Stimulated activated CD8-positive, alpha-beta memory T cell treated with anti-CD3 and anti-CD28 coated beads, Interleukin-2, amount 100 ng/mL, for 48 hours (primary cell): ENCODE results near the gene KCTD19.

Experiments
- DNase-seq, 2 donors: peaks; one replicate each; pipeline ENCODE4 v3.0.0-alpha.2; 2020; ENCODE audit warnings: low read depth in 2 of 2

KCTD19 gene

DNA sequence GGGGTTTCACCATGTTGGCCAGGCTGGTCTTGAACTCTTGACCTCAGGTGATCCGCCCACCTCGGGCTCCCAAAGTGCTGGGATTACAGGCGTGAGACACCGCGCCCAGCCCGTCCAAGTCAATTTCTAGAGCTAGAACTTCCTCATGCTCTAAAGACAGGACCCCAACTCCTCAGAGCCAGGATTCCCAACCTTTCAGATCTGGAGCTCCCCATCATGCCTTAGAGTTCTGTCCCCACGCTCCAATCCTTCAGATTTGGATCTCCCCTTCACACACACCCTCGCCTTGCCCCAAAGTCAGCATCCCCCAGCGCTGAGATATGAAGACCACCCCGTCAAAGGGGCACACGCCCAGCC is 448 bp downstream of the KCTD19 start:
- DNase-seq, result no peak

DNA sequence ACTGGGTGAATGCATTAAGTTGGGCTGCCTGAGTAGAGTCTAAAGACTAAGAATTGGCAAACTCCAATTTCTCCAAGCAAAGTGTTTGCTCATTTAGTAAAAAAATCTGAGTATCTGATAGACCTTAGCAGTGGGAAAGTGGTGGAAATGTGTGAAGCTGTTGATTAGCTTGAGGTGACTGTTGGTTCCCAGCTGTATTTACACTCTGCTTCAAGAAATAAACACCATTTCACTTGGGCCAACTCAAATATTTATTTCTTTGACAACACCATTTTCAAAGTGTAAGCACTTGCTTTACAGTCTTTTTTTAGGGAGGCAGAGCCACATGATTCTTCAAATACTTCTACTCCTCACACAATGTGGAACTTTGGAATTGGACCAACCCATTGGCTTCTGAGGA is 8.7 kb downstream of the KCTD19 start:
- no peak for DNase-seq

DNA sequence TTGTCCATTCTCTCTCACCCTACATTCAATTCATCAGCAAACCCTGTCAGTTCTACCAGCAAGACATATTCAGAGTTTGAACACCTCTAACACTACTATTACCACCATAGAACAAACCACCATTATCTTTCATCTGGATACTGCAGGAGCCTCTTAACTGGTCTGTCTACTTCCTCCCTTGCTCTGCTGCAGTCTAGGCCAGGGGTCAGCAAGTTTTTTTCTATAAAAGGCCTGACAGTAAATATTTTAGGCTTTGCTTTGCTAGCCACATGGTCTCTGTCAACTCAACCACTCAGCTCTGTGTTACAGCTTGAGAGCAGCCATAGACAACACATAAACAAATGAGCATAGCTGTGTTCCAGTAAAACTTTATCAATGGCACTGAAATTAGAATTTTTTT is 13.8 kb downstream of the KCTD19 start:
- no peak for DNase-seq

DNA sequence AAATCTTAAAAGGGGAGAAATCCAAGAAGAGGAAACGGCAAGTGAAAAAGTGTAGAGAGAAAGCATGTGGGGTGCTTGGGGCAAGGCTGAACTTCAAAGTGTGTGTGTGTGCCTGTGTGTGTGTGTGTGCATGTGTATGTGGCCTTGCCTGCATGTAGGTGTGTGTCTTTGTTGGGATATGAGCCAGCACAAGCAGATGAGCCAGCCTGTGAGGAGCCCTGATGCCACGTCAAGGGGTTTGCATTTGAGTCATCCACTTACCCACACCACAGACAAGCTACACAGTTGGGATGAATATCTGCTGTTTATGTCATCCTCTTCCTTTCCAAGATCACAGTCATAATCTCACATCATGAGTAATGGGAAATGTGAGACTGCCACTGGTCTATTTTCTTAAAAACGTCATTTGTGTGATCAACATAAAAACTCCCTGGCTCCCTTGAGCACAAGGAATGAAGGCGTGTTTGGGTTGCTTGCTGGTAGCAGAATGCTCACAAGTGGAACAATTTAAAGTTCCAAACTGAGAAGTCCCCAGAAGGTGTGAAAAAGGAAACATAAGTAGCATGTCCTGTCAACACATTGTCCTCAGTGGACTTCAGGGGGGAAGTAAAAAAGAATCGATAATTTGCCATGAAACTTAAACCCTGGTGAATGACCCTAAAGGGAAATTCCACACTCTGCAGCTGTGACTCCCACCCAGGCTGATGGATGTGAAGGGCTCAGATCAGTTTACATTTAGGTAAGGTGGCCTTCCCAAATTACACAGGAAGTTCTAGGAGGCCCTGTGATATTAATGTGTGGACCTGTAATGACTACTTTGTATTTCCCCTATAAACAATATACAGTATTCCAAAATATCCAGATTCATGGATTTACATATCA is 14.7 kb downstream of the KCTD19 start:
- DNase-seq, result peak; percentile 69 to 76

DNA sequence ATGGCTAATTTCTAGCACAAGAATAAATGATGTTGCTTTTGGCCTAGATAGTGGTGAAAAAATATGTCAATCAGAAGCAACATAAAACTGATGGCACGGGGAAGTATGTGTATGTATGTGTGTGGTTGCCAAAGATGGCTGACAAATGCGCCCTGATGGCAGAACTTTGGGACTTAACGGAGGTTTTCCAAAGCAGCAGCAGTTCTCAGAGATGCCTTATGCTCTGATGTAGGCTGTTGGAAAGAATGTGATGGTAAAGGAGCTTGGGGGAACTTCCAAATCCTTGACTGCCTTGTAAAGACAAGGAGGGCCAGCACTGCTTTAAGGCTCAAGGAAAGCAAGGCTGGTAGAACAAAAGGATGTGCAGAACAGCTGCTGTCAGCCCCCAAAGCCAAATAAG is 16.0 kb downstream of the KCTD19 start:
- no peak for DNase-seq

DNA sequence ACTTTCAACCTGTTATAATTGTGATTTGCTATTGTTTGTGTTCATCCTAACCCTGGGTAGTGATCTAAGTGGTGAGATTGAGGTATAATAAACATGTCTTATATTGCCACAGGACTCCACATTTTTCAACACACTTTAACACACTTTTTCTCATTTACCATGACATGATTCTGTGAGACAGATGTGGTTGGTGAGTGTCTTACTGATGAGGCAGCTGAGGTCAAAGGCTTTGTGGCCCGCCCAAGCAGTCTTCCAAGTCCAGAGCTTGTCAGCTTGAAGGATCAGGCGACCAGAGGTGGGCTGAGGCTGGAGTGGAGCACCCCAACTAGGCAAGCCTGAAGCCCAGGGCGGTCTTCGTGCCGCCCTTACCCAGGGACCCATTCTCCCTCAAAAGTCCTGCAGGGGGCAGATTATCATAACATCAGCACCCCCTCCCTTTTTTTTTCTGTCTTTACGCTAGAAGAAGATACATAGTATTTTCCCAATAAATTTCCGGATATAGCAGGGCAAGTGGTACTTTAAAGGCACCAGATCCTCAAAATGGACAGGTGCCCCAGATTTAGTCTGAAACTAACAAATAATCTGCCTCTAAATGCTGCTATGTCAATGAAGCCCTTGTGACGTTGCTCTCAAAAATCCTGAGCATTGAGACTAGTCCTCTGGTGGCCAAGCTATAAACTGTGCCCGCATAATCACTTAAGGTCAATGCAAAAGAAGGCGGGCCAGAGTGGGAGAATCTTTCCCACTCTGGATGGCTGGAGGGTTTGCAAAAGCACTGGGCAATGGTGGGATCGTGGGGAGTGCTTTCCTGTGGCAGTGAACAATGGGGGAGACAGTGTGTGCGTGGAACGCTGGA is 21.1 kb downstream of the KCTD19 start:
- no peak for DNase-seq

DNA sequence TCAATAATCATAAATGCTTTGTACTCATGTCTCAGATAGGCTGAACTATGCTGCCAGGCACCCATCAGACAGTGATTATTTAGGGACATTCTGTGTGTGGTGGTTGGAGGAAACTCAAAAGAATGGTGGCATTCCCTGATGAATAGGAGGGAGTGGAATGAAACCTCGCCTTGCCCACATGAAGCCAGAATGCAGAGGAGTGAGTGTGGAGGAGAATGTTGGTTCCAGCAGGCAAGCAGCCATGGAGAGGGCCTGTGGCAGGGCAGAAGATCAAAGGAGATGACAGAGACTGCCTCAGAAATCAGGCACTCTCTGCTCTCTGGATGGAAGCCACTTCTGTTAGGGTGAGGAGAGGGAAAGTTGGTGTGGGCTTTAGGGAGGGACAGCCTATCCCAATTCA is 22.5 kb downstream of the KCTD19 start:
- DNase-seq, result no peak

DNA sequence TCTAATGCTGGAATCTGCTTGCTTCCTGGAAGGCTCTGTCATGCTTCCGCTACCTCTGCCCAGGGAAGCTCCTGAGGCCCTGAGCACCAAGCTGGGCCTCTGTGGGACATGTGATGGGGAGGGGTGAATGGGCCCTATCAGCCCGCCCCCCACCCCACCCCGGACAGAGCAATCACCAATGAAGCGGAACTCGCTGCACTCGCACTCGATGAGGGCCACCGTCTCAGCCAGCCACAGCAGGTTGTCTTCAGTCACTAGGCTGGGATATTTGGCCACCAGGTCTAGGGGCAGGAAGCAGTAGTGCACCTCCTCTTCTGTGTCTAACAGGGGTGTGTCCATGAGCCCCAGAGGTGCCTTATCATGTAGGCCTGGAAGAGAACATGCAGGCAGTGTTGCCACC is 23.6 kb downstream of the KCTD19 start:
- no peak for DNase-seq

DNA sequence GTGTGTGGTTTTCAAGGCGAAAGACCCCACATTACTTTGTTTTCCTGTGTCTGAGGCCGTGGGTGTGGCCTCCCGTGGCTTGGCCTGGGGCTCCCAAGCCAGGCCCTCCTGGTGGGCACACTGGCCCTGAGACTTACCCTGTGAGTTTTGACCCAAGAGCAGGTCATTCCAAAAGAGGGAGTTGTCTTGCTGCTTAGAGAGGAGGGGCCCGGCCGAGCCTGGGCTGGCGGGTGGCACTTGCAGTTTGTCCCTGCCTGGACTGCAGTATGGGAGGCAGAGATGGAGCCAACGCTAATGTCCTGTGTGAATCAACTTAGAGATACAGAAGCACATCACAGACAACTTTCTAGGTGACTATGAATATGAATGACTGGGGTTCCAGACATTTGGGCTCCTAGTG is 24.5 kb downstream of the KCTD19 start:
- no peak for DNase-seq

DNA sequence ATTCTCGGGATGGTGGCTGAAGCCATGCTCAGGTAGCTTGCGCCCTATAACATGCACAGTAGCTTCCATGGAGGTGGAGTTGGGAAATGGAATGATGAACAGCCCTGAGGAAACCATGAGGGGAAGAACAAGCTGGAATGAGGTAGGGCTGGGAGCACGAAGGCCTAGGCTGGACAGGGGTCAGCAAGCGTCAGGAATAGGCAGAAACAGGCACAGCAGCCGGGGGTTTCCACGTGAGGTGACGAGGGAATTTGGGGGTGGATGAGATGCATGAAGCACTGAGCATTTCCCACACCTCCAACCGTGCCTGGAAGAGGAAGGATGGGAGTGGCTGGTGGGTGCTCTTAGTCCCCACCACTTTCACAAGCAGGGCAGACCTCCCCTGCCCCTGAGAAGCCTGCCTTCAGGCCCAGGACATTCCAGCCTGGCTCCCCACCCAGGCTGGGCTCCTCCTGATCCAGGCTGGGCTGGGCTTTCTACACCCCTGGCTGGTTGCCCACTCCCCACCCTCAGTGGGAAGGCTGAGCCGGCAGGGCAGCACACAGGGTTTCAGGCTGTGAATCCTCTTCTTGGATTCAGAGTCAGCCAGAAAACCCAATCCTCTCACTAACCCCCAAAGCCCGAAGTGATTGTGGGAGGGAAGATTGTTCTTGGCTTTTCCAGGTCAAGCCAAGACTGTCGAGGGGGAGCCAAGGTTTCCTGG is 25.3 kb downstream of the KCTD19 start:
- DNase-seq, result no peak

DNA sequence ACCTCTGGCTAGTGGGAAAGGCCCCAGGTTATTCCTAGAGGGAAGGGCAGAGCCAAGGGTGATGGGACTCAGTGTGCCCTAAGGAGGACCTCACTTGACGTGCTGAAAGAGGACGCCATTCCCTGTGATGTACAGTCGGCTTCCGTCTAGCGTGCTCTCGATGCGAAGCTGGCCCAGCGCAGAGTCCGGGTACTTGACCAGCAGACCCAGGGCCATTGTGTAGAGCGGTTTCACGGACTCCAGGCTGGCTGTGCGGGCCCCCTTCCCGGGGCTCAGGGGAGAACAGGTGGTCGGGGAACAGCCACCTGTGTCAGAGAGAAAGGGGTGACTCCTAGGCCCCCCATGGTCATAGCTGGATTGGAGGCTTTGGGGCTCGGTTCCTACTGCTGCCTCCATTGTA is 27.3 kb downstream of the KCTD19 start:
- DNase-seq, result no peak

DNA sequence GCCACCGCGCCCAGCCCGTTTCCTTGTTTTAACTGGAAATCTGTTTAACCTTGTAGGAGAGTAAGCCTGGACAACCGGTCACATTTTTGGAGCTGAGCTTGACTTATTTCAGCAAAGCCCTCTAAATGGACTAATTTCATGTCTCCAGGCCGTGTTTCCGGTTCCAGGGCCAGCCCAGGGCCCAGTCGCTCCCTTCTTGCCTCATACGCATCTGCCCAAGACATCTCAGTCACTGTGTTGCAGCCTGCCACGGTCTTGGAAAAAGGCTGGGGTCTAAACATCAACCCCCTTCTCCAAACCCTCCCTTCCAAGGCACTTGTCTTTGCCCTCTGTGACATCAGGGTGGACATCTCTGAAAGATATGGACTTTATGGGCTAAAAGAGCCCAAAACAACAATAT is 28.3 kb downstream of the KCTD19 start:
- DNase-seq, result no peak

DNA sequence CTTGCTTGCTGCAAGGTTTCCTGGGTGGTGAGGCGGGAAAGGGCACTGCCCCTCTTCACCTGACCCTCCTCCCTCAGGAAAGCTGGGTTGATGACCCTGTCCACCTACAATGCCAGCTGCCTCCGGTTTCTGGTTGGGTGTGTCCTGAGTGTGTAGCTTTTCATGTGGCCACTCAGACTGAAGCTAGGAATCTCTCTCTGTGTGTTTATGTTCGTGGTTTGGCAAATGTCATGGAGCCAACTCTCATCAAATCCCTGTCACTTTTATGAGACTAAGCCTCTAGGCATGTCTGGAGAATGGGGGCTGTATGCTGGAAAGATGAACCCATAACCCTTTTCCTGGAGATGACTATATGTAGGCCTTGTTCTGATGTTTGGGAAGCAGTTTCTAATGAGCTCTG is 30.1 kb downstream of the KCTD19 start:
- DNase-seq, result no peak

DNA sequence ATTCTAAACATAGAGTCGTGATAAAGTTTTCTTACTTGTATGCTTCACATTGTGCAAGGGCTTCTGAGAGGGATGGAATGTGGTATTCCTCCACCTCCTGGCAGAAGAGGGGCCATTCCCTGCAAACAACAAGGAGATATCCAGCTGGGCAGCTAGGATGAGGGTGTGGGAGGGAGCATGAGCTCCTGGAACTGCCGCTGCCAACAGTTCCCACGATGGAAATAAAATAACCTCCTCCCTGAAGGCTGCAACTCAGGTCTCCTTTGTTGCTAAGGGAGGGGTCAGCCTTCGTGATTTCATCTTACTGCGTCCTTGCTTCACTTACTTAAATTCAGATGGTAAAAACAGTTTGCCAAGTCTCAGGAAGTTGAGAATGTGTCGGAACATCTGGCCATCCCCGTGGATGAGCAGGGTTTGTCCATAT is 31.6 kb downstream of the KCTD19 start:
- no peak for DNase-seq

DNA sequence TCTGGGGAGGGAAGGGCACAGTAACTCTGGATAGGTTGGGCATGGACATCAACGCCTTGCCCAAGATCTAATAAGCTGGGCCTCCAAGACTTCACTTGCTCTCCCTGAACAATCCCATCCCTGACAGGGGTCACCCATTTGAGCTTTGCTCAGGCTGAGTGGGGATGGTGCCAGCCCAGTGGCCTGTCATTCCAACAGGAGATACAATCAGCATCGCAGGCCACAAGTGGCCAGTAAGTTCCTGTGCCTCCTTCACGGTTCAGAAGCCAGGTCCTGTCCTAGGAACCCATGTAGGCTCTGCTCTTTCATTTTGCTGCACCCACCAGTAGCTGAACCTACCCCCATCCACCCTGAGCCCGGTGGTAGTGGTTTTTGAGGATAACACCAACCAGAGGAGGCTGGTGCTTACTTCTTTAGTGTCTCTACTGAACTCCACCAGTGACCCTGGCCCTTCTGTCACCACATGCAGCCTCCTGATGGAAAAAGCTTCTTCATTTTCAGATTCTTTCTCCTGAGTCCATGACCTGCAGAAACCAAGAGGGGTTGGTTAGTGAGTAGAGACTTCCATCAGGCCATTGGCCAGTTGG is 32.3 kb downstream of the KCTD19 start:
- DNase-seq, result no peak

DNA sequence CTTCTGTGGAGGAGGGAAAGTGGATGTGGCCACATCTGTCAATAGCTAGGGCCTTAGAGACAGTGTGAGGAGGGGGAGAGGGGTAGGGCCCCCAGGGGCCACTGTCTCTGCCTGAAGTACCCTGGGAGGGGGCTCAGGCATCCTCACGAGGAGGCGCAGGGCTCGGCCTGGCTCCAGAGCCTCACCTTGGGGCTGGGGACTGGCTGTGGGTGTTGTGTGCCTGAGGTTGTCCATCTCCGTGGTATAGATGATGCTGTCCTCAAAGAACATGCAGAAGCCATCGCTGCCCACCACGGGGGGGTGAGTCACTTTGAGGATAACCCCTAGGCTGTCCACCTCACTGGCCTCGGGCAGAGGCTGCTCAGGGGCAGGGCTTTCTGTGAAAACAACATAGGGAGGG is 35.1 kb downstream of the KCTD19 start:
- no peak for DNase-seq

DNA sequence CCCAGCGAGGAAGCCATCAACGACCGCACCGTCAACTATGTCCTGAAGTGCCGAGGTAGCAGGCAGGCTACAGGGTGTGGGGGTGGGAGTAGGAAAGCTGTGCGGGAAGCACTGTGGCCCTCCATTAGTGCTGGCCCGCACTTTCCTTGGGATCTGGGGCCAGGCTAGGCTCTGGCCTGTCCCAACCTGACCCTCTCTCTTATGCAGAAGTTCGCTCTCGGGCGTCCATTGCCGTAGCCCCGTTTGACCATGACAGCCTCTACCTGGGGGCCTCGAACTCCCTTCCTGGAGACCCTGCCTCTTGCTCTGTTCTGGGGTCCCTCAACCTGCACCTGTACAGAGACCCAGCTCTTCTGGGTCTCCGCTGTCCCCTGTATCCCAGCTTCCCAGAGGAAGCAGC is 38.6 kb downstream of the KCTD19 start:
- no peak for DNase-seq

DNA sequence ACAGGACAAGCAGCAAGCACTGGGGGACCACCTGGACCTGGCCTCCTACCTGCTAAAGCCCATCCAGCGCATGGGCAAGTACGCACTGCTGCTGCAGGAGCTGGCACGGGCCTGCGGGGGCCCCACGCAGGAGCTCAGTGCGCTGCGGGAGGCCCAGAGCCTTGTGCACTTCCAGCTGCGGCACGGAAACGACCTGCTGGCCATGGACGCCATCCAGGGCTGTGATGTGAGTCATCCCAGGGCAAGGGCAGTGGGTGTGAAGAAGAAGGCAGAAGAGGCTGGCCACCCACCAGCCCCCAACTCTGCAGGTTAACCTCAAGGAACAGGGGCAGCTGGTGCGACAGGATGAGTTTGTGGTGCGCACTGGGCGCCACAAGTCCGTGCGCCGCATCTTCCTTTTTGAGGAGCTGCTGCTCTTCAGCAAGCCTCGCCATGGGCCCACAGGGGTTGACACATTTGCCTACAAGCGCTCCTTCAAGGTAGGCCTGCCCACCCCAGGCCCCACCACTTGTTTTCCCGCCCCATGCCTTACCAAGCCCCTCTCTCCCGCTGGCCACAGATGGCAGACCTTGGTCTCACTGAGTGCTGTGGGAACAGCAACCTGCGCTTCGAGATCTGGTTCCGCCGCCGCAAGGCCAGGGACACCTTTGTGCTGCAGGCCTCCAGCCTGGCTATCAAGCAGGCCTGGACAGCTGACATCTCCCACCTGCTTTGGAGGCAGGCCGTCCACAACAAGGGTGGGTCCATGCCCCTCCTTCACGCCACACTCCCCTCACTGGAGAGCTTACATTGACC is 39.9 kb downstream of the KCTD19 start:
- DNase-seq, result no peak

DNA sequence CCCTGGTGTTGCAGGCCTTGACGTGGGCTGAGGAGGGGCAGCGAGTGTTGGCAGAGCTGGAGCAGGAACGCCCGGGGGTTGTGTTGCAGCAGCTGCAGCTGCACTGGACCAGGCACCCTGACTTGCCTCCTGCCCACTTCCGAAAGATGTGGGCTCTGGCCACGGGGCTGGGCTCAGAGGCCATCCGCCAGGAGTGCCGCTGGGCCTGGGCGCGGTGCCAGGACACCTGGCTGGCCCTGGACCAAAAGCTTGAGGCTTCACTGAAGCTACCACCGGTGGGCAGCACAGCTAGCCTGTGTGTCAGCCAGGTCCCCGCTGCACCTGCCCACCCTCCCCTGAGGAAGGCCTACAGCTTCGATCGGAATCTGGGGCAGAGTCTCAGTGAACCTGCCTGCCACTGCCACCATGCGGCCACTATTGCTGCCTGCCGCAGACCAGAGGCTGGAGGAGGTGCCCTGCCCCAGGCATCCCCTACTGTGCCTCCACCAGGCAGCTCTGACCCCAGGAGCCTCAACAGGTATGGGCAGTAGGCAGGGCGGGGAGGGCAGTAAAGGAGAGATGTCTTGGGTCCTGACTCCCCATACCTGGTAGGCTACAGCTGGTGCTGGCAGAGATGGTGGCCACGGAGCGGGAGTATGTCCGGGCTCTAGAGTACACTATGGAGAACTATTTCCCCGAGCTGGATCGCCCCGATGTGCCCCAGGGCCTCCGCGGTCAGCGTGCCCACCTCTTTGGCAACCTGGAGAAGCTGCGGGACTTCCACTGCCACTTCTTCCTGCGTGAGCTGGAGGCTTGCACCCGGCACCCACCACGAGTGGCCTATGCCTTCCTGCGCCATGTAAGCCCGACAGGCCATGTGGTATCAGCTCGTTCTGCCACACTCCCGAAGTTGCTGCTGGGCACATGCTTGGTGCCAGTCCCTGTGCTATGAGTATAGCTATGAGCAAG is 41.6 kb downstream of the KCTD19 start:
- DNase-seq, result no peak
